Fibroblast of peridontal ligament (primary cell): ENCODE measurements around the gene COG7.
"Not testable (repeated sequence)": the region's sequence is repeated elsewhere in the genome, so short reads cannot be mapped to it uniquely, and the experiment has no call there.

Source experiments
- DNase-seq: peaks from one replicate; pipeline ENCODE4 v3.0.0-alpha.2; 2010; ENCODE audit errors: extremely low read depth

The COG7 gene

DNA sequence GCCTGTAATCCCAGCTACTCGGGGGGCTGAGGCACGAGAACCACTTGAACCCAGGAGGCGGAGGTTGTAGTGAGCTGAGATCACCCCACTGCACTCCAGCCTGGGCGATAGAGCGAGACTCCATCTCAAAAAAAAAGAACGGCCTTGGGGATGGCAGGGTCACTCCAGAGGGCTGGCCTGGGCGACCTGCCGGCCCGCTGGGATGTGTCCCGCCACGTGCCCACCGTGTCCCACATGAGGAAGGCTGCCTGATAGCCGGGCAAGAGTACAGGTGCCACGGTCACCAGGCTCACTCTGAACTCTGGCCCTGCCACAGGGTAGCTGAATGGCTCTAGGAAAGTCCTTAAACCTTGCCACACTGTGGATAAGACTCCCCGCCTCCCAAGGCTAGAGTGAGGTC is 67.5 kb downstream of the COG7 start:
- DNase-seq: no peak

DNA sequence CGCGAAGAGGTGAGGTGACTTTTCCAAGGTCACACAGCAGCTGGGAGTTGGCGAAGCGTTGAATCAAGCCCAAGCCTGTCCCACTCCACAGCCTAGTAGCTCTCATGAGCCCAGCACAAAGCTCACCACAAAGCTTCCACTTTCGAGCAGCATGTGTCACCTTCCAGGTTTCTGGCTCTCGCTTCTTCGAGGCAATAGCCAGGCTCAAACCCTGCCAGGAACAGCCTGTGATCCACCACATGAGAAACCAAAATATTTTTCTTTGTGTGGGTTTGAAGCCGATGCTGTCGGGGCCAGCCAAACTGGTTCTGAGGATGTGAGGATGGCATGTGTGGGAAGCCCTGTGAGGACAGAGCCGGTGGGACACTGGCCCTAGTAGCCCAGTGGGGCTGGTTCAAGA is 68.1 kb downstream of the COG7 start:
- DNase-seq: no peak

GRCh38 chr16:23383881-23384280 is 69.1 kb downstream of the COG7 start:
- DNase-seq: no peak

GRCh38 chr16:23382279-23382678 is 70.7 kb downstream of the COG7 start:
- no peak for DNase-seq

DNA sequence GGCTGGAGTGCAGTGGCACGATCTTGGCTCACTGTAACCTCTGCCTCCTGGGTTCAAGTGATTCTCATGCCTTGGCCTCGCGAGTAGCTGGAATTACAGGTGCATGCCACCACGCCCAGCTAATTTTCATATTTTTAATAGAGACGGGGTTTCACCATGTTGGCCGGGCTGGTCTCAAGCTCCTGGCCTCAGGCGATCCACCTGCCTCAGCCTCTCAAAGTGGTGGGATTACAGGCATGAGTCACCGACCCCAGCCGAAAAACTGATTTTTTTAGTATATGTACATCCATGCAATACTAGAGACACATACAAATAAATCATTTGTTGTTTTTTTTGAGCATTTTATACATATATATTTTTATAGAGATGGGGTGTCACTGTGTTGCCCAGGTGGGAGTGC is 71.3 kb downstream of the COG7 start:
- not testable (repeated sequence) for DNase-seq

DNA sequence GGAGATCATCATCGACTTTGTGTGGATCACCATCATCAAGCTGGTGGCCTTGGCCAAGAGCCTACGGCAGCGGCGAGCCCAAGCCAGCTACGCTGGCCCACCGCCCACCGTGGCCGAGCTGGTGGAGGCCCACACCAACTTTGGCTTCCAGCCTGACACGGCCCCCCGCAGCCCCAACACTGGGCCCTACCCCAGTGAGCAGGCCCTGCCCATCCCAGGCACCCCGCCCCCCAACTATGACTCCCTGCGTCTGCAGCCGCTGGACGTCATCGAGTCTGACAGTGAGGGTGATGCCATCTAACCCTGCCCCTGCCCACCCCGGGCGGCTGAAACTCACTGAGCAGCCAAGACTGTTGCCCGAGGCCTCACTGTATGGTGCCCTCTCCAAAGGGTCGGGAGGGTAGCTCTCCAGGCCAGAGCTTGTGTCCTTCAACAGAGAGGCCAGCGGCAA is 72.5 kb downstream of the COG7 start:
- DNase-seq: no peak

DNA sequence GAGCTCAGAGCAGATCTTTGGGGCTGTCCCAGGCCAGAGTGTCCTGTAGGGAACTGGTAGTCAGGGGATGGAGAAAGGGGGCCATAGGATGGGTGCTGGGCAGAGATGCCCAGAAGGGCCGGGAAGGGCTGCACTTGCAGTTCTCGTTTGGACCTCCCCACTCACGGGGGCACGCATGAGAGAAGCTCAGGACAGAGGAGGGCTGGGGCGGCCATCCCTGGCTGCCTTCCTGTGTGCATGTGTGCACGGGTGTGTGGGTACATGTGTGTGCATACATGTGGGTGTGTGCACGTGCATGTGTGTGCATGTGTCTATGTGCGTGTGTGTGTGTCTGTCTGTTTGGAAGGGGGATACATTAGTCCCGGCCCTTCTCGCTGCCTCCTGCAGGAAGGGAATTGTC is 73.3 kb downstream of the COG7 start:
- DNase-seq: no peak

DNA sequence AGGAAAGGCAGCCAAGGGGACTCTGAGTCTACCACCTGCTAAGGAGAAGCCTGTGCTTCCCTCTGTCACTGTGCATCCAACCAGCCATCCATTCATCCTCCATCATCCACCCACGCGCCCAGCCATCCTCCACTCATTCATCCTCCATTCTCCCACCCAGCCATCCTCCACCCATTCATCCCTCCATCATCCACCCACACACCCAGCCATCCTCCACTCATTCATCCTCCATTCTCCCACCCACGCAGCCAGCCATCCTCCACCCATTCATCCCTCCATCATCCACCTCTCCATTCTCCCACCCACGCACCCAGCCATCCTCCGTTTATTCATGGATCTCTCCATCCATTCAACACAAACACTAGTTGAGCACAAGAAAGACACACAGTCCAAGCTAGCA is 74.1 kb downstream of the COG7 start:
- no peak for DNase-seq

DNA sequence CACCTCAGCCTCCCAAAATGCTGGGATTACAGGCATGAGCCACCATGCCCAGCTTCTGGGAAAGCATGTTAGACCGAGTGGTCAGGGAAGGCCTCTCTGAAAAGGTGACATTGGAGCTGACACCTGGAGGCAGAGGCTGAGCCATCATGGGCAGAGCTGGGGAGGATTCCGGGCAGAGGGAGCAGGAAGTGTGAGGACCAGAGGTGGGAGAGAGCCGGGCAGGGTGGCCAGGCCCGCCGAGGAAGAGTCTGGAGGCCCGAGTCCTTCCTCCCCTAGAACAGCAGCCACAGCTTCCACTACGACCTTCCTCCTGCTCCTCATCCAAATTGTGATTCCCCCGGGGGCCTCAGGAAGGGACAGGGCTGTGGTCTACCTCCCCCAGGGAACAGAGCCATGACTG is 74.7 kb downstream of the COG7 start:
- DNase-seq: no peak

- DNase-seq: no peak
Measured at GRCh38 chr16:23377071-23377931, 75.7 kb downstream of the COG7 start.

DNA sequence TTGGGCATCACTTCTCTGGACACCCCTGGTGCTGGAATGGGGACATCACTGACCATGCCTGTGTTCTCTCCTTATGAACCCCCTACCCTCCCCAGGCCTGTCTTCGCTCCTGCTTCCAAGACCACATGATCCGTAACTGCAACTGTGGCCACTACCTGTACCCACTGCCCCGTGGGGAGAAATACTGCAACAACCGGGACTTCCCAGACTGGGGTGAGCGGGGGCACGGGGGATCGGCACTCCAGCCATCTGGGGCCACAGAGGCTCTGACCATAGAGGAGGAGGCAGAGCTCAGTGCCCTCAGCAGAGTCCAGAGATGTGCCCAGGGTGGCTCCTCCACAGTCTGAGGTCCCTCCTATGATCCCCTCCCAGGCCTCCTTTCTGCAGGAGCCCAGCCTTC is 77.3 kb downstream of the COG7 start:
- no peak for DNase-seq

DNA sequence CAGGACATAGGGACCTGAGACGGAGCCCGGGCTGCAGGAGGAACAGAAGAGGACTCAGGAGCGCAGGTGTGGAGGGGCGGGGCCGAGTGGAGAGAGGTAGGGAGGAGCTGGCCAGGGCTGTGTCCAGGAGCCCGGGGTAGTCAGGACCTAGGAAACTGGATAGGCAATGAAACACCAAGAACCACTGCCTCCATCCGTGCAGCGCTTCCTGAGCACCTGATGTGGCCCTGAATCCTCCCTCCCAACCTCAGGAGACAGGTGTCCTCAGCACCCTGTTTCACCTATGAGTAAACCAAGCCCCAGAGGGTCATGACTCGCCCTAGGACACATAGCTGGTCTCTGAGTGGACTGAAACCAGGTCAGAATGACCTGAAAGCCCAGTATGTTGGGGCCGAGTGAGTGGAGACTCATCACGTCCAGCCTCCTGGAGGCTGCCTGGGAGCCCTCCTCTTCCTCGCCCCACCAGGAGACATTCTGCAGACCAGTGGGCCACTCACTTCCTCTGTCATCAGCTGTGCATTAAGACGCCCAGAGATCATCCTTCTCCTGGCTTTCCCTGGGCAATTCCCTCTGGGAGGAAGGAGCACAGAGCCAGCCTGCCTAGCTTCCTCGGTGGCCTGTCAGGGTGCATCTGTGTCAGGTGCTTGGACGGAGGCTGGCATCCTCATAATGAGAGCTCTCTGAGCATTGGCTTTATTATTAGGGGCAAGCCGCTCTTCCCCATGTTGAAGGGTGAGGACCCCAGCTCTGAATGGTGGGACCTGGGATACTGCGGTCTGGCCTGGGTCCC is 78.1 kb downstream of the COG7 start:
- DNase-seq: no peak

GRCh38 chr16:23373436-23374219 is 79.4 kb downstream of the COG7 start:
- no peak for DNase-seq

DNA sequence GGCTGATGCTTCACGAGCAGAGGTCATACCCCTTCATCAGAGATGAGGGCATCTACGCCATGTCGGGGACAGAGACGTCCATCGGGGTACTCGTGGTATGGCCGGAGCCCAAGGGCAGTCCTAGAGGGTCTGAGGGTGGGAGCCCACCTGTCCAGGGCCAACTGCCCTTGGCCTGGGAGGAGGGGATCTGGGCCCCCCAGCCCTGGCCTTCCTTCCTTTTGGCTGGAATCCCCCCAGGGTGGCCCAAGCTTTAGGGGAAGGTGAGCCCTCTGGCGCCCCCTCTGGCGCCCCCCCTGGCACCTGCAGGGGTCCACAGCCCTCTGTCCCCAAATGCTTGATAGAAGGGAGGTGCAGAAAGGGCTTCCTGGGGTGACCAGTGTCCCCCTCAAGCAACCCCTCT is 81.6 kb downstream of the COG7 start:
- DNase-seq: no peak

- DNase-seq: no peak
Measured at GRCh38 chr16:23369416-23369815, 83.6 kb downstream of the COG7 start.

DNA sequence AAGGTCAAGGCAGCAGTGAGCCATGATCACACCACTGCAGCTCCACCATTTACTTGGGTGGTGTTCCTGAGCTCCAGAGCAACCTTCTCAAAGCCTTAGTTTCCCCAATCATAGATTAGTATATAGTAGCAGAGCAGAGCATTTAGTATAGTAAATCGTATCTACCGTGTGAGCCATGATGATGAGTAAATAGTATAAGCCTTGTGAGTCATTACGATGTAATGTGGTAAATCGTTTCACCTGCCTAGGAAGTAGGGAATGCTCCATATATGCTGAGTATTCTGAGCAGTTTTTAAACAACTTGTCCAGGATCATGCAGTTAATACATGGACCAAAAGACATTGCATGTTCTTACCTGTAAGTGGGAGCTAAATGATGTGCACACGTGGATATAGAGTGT is 84.5 kb downstream of the COG7 start:
- no peak for DNase-seq

GRCh38 chr16:23367988-23368387 is 85.0 kb downstream of the COG7 start:
- DNase-seq: no peak

GRCh38 chr16:23367564-23367963 is 85.4 kb downstream of the COG7 start:
- no peak for DNase-seq

GRCh38 chr16:23366341-23366740 is 86.6 kb downstream of the COG7 start:
- DNase-seq: not testable (repeated sequence)

- no peak for DNase-seq
Measured at GRCh38 chr16:23365602-23366240, 87.3 kb downstream of the COG7 start.

- DNase-seq: no peak
Measured at GRCh38 chr16:23362460-23363317, 90.3 kb downstream of the COG7 start.
